NCI-H526 treated with DMSO at 0.1 percent for 48 hours (cell line): ENCODE data around the gene HSD17B3.
"Not testable (repeated sequence)": the region's sequence is repeated elsewhere in the genome, so short reads cannot be mapped to it uniquely, and the experiment has no call there.

ENCODE experiments used
- DNase-seq: peaks from one replicate; lab custom pipeline; 2025; lab: John Stamatoyannopoulos, UW

The HSD17B3 gene

GRCh38 chr9:96302021-96302420 lies at the start of gene HSD17B3:
Gene HSD17B3, minus strand, starts transcription at chr9:96302176. Its CDS starts 72 bp downstream, at chr9:96302104.
- DNase-seq, result no peak

GRCh38 chr9:96350866-96351265 lies 48.9 kb upstream of the HSD17B3 start:
- no peak for DNase-seq

GRCh38 chr9:96348261-96348660 lies 46.3 kb upstream of the HSD17B3 start:
- DNase-seq, result no peak

DNA sequence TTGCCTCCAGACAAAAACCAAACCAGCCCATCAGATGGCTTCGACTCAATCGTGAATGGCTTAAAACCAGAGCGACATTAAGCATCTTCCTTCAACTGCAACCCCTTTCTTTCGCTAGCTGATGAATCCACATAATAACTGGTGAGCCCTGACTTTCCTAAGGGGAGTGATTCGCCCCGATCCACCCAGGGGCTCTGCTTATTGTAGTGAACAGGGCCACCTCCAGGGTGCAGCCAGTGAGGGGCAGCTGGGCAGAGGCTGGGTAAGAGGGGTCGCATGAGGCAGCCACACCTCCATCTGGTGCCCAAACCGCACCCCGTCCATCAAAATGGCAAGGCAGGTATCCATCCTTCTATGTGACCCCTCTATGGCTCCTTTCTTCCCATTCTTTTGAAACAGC lies 43.6 kb upstream of the HSD17B3 start:
- no peak for DNase-seq

DNA sequence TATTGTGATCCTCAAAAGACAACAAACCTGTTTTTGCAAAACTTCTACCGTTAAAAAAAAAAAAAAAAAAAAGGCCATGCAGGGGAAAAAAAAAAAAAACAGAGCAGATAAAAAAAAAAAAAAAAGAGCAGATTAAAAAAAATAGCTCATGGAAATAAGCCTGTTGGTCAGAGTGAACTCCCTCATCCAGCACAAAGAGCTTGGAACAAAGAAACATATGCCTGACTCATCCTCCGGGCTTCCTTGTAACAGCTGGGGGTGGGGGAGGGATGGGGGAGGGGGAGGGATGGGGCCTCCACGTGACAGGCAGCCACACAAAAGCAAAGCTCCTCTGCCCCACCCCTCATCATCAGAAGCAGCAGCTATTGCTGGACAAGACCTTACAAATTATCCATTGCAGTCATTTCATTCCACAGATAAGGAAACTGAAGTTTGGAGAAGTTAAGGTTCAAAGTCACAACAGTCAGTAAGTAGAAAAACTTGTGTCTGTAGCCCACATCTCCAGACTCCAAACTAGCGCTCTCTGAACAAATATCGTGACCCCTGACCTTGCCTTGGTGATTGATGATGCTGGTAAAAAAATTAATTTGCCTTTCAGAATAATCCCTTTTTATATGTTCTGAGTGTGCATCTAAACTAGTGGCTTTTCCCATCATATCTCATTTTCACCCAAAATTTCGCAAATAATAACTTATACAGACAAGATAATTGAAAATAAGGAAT lies 42.6 kb upstream of the HSD17B3 start:
- no peak for DNase-seq

- DNase-seq, result no peak
Measured at GRCh38 chr9:96343515-96344360, 41.8 kb upstream of the HSD17B3 start.

DNA sequence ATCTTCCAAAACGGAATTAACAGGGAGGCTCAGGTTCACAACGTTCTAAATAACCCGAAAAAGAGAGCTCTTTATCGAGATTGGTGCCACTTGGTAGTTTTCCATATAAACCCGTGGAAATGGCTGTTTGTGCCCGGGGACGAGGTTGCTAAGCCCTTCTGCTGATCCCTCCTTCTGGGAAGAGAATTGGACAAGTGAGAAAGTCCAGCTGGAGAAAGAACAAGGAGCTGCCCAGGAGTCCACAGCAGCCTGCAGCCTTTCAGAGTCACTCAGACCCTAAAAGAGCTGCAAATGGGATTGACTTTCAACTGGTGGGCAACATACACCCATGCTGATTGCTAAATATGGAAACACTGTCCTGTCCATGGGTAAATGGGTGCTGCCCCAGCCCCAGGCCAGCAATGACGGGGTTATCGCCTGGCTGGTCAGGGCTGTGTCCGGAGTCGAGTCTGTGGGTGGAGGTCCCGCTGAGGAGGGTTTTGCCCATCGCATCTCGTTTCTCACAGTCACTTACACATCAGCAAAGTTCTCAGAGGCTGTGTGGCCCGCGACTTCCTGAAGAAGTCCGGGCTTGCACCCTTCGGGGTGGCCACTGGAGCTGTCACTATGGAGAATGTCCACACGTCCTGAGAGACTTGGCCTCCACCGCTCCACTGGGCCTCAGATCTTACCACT lies 40.7 kb upstream of the HSD17B3 start:
- no peak for DNase-seq

DNA sequence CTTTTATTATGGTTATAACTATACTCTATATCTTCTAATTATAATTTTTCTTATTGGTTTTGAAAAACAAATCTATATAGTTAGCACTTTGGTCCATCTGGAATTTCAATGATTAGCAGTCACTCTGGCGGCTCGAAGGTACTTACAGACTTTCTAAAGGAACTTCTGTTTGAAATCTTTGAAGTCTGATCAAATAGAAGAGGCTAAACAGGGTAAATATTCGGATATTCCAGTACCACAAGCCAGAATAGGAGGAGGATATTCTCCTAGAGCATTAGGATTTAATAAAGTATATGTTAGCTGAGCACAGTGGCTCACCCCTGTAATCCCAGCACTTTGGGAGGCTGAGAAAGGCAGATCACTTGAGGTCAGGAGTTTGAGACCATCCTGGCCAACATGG lies 38.7 kb upstream of the HSD17B3 start:
- no peak for DNase-seq

- no peak for DNase-seq
Measured at GRCh38 chr9:96338299-96338698, 36.3 kb upstream of the HSD17B3 start.

DNA sequence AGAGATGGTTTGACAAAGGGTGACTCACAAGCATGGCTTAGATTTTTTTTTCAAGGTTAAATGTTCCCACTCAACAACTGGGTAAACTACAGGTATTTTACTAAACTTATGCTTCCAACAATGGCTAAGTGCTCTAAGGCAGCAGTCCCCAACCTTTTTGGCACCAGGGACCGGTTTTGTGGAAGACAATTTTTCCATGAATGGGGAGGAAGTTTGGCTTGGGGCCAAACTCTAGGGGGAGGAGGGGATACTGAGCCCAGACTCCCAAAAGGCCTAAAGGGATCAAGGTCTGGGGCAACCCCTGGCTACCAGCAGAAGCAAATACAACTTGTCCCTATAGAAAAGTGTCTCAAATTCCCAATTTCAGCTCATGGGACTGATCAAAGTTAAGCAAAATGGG lies 32.0 kb upstream of the HSD17B3 start:
- no peak for DNase-seq

DNA sequence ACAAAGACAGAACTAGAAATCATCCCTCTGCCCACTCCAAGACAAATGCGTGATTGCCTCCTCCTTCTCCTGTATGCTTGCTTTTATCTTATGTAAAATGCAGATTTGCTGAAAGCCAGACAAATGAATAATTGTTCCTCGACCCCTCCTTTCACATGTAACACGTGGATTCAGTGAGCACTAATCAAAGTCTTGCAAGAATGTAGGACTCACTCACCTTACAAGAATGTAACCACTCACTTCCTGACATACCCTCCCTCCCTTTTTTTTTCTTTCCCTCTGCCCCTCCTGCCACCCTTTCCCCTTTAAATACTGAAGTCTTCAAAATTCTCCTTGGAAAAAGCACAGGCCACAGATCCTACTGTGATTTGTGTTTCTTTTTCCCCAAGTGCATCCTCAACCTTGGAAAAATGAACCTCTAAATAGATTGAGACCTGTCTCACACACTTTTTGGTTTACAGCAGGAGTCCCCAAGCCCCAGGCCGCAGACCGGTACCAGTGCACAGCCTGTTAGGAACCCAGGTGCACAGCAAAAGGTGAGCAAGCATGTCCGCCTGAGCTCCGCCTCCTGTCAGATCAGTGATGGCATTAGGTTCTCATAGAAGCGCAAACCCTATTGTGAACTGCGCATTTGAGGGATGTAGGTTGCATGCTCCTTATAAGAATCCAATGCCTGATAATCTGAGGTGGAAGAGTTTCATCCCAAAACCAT lies 29.4 kb upstream of the HSD17B3 start:
- DNase-seq, result no peak

DNA sequence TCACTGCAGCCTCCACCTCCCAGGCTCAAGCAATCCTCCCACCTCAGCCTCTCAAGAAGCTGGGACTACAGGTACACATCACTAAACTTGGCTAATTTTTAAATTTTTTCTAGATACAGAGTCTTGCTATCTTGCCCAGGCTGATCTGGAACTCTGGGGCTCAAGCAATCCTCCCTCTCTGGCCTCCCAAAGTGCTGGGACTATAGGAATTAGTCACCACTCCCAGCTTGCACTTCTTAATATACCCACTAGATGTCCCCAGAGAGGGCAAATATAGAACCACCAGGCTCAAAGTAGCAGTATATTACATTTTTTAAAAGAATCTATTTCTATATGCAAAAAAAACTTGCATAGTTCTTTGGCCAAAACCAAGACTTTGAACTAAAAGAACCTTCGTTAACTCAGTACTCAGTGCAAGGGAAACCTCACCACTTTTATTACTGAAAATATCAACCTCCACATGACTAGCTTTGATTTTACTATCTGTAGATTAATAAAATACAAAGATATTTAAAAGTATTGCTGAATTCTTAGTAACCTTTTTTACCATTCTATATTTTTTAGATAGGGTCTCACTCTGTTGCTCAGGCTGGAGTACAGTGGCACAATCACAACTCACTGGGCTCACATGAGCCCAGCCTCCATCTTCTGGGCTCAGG lies 25.8 kb upstream of the HSD17B3 start:
- DNase-seq, result no peak

- no peak for DNase-seq
Measured at GRCh38 chr9:96323169-96323568, 21.2 kb upstream of the HSD17B3 start.

GRCh38 chr9:96322736-96323135 lies 20.8 kb upstream of the HSD17B3 start:
- DNase-seq, result not testable (repeated sequence)

- not testable (repeated sequence) for DNase-seq
Measured at GRCh38 chr9:96322210-96322609, 20.2 kb upstream of the HSD17B3 start.

- DNase-seq, result no peak
Measured at GRCh38 chr9:96321515-96321914, 19.5 kb upstream of the HSD17B3 start.

- DNase-seq, result no peak
Measured at GRCh38 chr9:96320749-96321280, 18.8 kb upstream of the HSD17B3 start.

DNA sequence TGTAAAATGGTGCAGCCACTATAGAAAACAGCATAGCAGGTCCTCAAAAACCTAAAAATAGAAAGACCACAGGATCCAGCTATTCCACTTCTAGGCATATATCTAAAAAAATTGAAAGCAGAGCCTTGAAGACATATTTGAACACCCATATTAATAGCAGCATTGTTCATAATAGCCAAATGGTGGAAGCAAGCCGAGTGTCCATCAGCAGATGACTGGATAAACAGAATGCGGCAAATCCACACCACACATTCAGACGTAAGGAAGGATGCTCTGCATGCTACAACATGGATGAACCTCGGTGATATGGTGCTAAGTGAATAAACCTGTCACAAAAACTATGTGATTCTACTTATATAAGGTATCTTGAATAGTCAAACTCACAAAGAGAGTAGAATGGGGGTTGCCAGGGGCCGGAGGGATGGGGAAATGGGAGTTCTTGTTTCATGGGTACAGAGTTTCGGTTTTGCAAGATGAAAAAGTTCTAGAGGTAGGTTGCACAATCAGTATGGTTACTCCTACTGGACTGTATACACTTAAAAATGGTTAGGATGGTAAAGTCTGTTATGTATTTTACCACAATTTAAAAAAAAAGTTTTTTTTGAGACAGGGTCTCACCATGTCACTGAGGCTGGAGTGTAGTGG lies 17.1 kb upstream of the HSD17B3 start:
- no peak for DNase-seq

GRCh38 chr9:96317335-96317980 lies 15.5 kb upstream of the HSD17B3 start:
- DNase-seq, result no peak

DNA sequence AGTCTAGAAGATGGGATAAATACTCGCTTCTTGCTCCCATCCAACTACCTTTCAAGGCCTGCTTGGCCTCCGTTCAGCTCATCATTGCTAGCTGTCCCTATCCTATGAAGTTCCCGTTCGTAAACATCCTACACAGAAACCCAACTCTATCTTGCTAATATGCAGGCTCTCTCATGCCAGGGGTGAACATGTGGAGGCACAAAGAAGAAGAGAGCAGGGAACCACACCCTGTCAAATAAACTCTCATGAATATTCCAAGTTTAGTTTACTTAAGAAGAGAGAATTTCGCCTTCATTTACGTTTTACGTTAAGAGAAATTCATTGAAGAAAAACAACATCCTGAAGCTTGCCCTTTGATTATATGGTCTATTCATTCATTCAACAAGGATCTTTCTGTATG lies 7.9 kb upstream of the HSD17B3 start:
- no peak for DNase-seq
